A673 (cell line): ENCODE measurements around the gene IMMP2L. TPM values are rescaled to one million over a fixed set of nuclear protein-coding genes. Genes with fewer than 3 reads are reported as not detected.

ENCODE experiments used
- BruUV-seq: library from RNA; stranded (reverse); fragments of 400-500 nt; replicated peaks from 2 replicates; lab custom pipeline; 2021; lab: Mats Ljungman, UMichigan
- CTCF ChIA-PET: fragments of 300-600 bp; sonication (Branson Sonifier 250); formaldehyde crosslinking; loops from one replicate; lab custom pipeline; 2022; ENCODE audit warnings: antibody characterized with exemption; lab: Charles Lee
- POLR2A ChIA-PET: fragments of 300-600 bp; sonication (Branson Sonifier 250); formaldehyde crosslinking; loops from one replicate; lab custom pipeline; 2022; ENCODE audit warnings: antibody characterized with exemption; ENCODE audit not compliant: low non-redundant PET; lab: Charles Lee
- DNase-seq: peaks from one replicate; pipeline ENCODE4 v3.0.0-alpha.2; 2015; ENCODE audit warnings: low spot score
- H3K27ac ChIP-seq: fragments of 200-600 bp; sonication (generic); 2 replicates; pipeline ENCODE4 v1.5.1; 2016; ENCODE audit warnings: mixed run types, low read depth, mild to moderate bottlenecking, mixed read lengths, antibody characterized with exemption, low read length; ENCODE audit not compliant: poor library complexity, severe bottlenecking
- H3K27me3 ChIP-seq: fragments of 200-600 bp; sonication (generic); replicated peaks from 2 replicates; pipeline ENCODE4 v1.6.1; 2017; ENCODE audit warnings: mixed run types, low read depth, mild to moderate bottlenecking, mixed read lengths, antibody characterized with exemption, low read length; ENCODE audit not compliant: insufficient read depth, poor library complexity
- H3K36me3 ChIP-seq: fragments of 200-600 bp; sonication (generic); 2 replicates; pipeline ENCODE4 v1.6.1; 2016; ENCODE audit warnings: mixed run types, mild to moderate bottlenecking, mixed read lengths, antibody characterized with exemption, low read length; ENCODE audit not compliant: insufficient read depth, poor library complexity, severe bottlenecking
- H3K4me1 ChIP-seq: fragments of 200-600 bp; sonication (generic); 2 replicates; pipeline ENCODE4 v1.6.1; 2017; ENCODE audit warnings: mixed run types, mild to moderate bottlenecking, mixed read lengths, antibody characterized with exemption, low read length; ENCODE audit not compliant: insufficient read depth, poor library complexity, severe bottlenecking
- H3K4me3 ChIP-seq: fragments of 200-600 bp; sonication (generic); 2 replicates; pipeline ENCODE4 v1.5.1; 2016; ENCODE audit warnings: low read depth, mixed run types, mild to moderate bottlenecking, mixed read lengths, low read length; ENCODE audit not compliant: poor library complexity, severe bottlenecking
- H3K9me3 ChIP-seq: fragments of 200-600 bp; sonication (generic); 2 replicates; pipeline ENCODE4 v1.6.1; 2016; ENCODE audit warnings: mixed run types, low read depth, mild to moderate bottlenecking, mixed read lengths, antibody characterized with exemption, low read length; ENCODE audit not compliant: poor library complexity, severe bottlenecking
- EZH2 ChIP-seq: fragments of 200-600 bp; sonication (generic); IDR thresholded peaks from 2 replicates; pipeline ENCODE4 v1.6.1; 2017; ENCODE audit warnings: borderline replicate concordance, low read depth, mild to moderate bottlenecking, mixed read lengths, antibody characterized with exemption, low read length; ENCODE audit not compliant: poor library complexity, severe bottlenecking
- intact Hi-C: fragments of 100-400 bp; cut with micrococcal nuclease; formaldehyde crosslinking; loops from one replicate; pipeline ENCODE4 v1.10.0; 2022; ENCODE audit not compliant: unreplicated experiment
- total RNA-seq: library from RNA; stranded (reverse); gene quantifications from 2 replicates; pipeline ENCODE4 v1.2.3, GENCODE V29; 2021
- TF ChIP-seq, protein P1 (sequence below): fragments of 300-800, 200-600 bp; sonication (generic); conservative IDR thresholded peaks from 2 replicates; pipeline ENCODE4 v1.5.1; 2017; ENCODE audit warnings: low read depth, mild to moderate bottlenecking, antibody characterized with exemption, low read length, moderate library complexity, mixed read lengths

Gene IMMP2L
- total RNA-seq, 1 experiment from 2014 or later, result 10.0 TPM

GRCh38 chr7:111392294-111392693 lies 170.0 kb downstream of the IMMP2L start:
- no peak overlapping the region for H3K4me3 ChIP-seq
- no peak overlapping the region for H3K27ac ChIP-seq
- no peaks in the 10 kb centered on the region for H3K36me3 ChIP-seq
- no peaks in the 10 kb centered on the region for H3K27me3 ChIP-seq
- ChIA-PET POLR2A (no interaction called here), CTCF (no interaction called here)
- TF ChIP-seq EZH2, result no peak
- TF ChIP-seq, protein P1, sequence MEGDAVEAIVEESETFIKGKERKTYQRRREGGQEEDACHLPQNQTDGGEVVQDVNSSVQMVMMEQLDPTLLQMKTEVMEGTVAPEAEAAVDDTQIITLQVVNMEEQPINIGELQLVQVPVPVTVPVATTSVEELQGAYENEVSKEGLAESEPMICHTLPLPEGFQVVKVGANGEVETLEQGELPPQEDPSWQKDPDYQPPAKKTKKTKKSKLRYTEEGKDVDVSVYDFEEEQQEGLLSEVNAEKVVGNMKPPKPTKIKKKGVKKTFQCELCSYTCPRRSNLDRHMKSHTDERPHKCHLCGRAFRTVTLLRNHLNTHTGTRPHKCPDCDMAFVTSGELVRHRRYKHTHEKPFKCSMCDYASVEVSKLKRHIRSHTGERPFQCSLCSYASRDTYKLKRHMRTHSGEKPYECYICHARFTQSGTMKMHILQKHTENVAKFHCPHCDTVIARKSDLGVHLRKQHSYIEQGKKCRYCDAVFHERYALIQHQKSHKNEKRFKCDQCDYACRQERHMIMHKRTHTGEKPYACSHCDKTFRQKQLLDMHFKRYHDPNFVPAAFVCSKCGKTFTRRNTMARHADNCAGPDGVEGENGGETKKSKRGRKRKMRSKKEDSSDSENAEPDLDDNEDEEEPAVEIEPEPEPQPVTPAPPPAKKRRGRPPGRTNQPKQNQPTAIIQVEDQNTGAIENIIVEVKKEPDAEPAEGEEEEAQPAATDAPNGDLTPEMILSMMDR, result no peak
- H3K9me3 ChIP-seq, result no peaks in the 10 kb centered on the region
- BruUV-seq, result no TSS peak
- DNase-seq, result no peak
- peaks cover 11% of the 10 kb centered on the region for H3K4me1 ChIP-seq
- intact Hi-C loops, result no loop called here

DNA sequence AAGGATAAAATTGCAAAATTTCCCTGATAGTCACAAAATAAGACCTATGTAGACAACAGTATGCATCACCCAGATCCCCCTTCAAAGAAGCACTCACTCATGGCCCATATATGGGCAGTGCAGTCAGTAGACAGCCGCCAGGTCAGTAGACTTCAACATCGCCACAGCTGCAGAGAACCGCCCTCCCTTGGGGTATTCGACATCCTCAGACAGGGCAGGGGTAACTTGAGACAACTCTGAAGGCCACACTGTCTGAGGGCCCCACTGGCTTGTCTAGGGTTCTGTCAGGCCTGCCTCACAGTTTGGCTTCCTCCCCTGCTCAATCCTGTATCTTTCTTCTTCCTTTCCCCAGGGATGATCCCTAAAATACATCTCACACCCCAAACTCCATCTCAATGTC lies 172.3 kb downstream of the IMMP2L start:
- CTCF ChIA-PET, result no interaction called here
- TF ChIP-seq EZH2, result no peak
- TF ChIP-seq, protein P1, result no peak
- no peaks in the 10 kb centered on the region for H3K9me3 ChIP-seq
- H3K27me3 ChIP-seq, result no peaks in the 10 kb centered on the region
- DNase-seq, result no peak
- no TSS peak for BruUV-seq
- intact Hi-C loops, result no loop called here
- no peak overlapping the region for H3K4me3 ChIP-seq
- H3K4me1 ChIP-seq, result peaks cover 11% of the 10 kb centered on the region
- no peak overlapping the region for H3K27ac ChIP-seq
- POLR2A ChIA-PET, result no interaction called here
- no peaks in the 10 kb centered on the region for H3K36me3 ChIP-seq

DNA sequence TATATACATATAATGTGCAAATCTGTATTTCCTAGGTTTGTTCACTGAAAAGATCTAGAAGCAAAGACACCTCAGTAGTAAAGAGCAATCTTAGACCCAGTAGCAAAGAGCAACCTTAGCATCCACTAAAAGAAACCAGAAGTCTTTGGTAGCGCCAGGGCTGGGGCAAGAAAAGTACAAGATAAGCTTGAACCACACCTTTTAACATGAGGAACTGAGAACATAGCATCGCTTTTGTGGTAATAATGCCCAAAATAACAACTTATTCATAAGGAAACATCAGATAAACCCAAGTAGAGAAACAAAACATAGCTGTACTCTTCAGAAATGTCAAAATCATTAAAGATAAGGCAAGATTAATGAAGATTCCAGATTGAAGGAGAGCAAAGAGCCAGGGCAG lies 173.4 kb downstream of the IMMP2L start:
- Histone ChIP-seq H3K4me1 (peaks cover 11% of the 10 kb centered on the region), H3K9me3 (no peaks in the 10 kb centered on the region), H3K36me3 (no peaks in the 10 kb centered on the region), H3K4me3 (no peak overlapping the region), H3K27me3 (no peaks in the 10 kb centered on the region), H3K27ac (no peak overlapping the region)
- intact Hi-C loops, result no loop called here
- BruUV-seq, result no TSS peak
- ChIA-PET CTCF (no interaction called here), POLR2A (no interaction called here)
- no peak for TF ChIP-seq EZH2
- TF ChIP-seq, protein P1, result no peak
- no peak for DNase-seq
